Ovary (tissue), 3 donors: ENCODE results near the gene PLCB2.

Experiments used
- POLR2A ChIP-seq: fragments of 450-650 bp; IDR thresholded peaks from one replicate; pipeline ENCODE4 v1.6.1; 2017; ENCODE audit warnings: antibody characterized with exemption, mild to moderate bottlenecking, moderate library complexity
- TF ChIP-seq, protein P1 (sequence below), 3 donors: fragments of 450-650 bp in 2 of 3; fragments of 200-600 bp in 1 of 3; IDR thresholded peaks; one replicate each; pipeline versions ENCODE4 v1.5.1 to v1.8.0; 2016 to 2022; ENCODE audit warnings: antibody characterized with exemption in 3 of 3, mild to moderate bottlenecking in 1 of 3
- donor health status: DM: no; HTN: no; CAD: no.

DNA sequence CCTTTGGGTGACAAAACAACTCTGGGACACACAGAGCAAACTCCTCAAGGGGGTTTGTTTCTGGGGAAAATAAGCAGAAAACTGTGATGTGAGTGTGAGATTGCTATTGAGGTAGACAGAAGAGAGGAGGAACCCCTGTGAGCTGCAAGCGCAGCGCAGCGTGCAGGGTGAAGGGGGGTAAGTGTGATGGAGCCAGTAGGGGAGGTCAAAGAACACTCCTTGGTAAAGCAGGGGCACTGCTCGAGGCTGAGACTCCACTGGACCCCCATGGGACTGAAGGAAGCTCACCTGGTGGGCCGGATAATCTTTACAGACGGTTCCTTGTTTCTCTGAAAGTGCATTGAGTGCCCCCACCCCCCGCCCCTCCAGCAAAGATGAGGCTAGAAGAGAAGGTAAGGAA, 23.3 kb upstream of the PLCB2 start:
- no peak for TF ChIP-seq POLR2A
- TF ChIP-seq, protein P1, sequence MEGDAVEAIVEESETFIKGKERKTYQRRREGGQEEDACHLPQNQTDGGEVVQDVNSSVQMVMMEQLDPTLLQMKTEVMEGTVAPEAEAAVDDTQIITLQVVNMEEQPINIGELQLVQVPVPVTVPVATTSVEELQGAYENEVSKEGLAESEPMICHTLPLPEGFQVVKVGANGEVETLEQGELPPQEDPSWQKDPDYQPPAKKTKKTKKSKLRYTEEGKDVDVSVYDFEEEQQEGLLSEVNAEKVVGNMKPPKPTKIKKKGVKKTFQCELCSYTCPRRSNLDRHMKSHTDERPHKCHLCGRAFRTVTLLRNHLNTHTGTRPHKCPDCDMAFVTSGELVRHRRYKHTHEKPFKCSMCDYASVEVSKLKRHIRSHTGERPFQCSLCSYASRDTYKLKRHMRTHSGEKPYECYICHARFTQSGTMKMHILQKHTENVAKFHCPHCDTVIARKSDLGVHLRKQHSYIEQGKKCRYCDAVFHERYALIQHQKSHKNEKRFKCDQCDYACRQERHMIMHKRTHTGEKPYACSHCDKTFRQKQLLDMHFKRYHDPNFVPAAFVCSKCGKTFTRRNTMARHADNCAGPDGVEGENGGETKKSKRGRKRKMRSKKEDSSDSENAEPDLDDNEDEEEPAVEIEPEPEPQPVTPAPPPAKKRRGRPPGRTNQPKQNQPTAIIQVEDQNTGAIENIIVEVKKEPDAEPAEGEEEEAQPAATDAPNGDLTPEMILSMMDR (IDR thresholded peaks at IDR 0.05): no peak
